ENCODE measurements around the gene HNF4A.

The HNF4A gene

GRCh38 chr20:44432618-44433577, 77.4 kb downstream of the HNF4A start:
- TF ChIP-seq NFIC (IDR thresholded peaks at IDR 0.05): no peak
- TF ChIP-seq FOXM1 (IDR thresholded peaks at IDR 0.05; ENCODE audit: borderline replicate concordance, low read depth): no peak
- TF ChIP-seq, protein P1, sequence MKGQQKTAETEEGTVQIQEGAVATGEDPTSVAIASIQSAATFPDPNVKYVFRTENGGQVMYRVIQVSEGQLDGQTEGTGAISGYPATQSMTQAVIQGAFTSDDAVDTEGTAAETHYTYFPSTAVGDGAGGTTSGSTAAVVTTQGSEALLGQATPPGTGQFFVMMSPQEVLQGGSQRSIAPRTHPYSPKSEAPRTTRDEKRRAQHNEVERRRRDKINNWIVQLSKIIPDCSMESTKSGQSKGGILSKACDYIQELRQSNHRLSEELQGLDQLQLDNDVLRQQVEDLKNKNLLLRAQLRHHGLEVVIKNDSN (IDR thresholded peaks at IDR 0.05): no peak
- no peak for TF ChIP-seq TAF1 (IDR thresholded peaks at IDR 0.05; ENCODE audit: low read depth)
- TF ChIP-seq, protein P2, sequence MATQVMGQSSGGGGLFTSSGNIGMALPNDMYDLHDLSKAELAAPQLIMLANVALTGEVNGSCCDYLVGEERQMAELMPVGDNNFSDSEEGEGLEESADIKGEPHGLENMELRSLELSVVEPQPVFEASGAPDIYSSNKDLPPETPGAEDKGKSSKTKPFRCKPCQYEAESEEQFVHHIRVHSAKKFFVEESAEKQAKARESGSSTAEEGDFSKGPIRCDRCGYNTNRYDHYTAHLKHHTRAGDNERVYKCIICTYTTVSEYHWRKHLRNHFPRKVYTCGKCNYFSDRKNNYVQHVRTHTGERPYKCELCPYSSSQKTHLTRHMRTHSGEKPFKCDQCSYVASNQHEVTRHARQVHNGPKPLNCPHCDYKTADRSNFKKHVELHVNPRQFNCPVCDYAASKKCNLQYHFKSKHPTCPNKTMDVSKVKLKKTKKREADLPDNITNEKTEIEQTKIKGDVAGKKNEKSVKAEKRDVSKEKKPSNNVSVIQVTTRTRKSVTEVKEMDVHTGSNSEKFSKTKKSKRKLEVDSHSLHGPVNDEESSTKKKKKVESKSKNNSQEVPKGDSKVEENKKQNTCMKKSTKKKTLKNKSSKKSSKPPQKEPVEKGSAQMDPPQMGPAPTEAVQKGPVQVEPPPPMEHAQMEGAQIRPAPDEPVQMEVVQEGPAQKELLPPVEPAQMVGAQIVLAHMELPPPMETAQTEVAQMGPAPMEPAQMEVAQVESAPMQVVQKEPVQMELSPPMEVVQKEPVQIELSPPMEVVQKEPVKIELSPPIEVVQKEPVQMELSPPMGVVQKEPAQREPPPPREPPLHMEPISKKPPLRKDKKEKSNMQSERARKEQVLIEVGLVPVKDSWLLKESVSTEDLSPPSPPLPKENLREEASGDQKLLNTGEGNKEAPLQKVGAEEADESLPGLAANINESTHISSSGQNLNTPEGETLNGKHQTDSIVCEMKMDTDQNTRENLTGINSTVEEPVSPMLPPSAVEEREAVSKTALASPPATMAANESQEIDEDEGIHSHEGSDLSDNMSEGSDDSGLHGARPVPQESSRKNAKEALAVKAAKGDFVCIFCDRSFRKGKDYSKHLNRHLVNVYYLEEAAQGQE (IDR thresholded peaks at IDR 0.05; ENCODE audit: low read depth): no peak
- no peak for TF ChIP-seq EP300 (IDR thresholded peaks at IDR 0.05; ENCODE audit: borderline replicate concordance)
- TF ChIP-seq ZBTB7A (IDR thresholded peaks at IDR 0.05; ENCODE audit: low read depth): no peak
- TF ChIP-seq TCF12 (IDR thresholded peaks at IDR 0.05; ENCODE audit: low read depth): no peak
- no peak for TF ChIP-seq MAX (IDR thresholded peaks at IDR 0.05)
- TF ChIP-seq RAD21 (IDR thresholded peaks at IDR 0.05; ENCODE audit: low read depth): no peak
- no peak for TF ChIP-seq CREB1 (IDR thresholded peaks at IDR 0.05; ENCODE audit: low read depth)
- no peak for TF ChIP-seq CEBPB (IDR thresholded peaks at IDR 0.05)

DNA sequence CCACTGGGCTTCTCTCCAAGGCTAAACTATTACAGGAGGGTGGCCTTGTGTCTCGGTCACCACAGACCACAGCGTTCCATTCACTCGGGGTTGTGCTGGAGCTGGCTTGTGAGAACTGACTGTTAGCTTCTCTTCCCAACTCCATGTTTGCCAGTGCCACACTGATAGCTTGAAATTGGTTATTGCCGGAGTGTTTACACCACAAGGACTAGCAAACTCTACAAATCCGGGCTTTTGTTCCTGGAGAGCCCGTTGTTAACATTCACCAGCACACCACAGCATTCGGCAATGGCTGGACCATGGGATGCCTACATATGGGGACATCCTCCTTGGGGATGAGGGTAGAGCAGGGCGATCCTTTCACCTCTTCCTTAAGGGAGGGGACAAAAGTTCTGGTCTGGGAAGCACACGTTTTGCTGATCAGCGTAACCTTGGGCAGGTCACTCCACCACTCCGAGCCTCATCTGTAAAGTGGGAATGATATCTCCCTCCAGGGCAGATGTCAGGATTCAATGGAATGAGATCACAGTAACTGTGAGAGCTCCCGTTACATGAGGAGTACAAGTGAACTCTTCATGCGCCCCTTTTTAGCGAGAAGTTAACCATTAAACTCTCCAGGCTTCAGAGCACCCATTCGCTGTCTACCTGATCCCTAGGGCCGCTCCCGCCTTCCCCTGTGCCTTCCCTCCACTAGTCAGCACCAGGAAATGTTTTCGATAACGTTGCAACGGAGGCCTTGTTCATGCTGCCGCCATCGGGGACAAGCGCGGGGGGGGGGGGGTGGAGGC, 78.4 kb downstream of the HNF4A start:
- TF ChIP-seq NFIC (IDR thresholded peaks at IDR 0.05): no peak
- TF ChIP-seq ZBTB7A (IDR thresholded peaks at IDR 0.05; ENCODE audit: low read depth): no peak
- TF ChIP-seq, protein P2 (IDR thresholded peaks at IDR 0.05; ENCODE audit: low read depth): no peak
- no peak for TF ChIP-seq FOXM1 (IDR thresholded peaks at IDR 0.05; ENCODE audit: borderline replicate concordance, low read depth)
- no peak for TF ChIP-seq TCF12 (IDR thresholded peaks at IDR 0.05; ENCODE audit: low read depth)
- TF ChIP-seq MAX (IDR thresholded peaks at IDR 0.05): no peak
- no peak for TF ChIP-seq EGR1 (IDR thresholded peaks at IDR 0.05)

DNA sequence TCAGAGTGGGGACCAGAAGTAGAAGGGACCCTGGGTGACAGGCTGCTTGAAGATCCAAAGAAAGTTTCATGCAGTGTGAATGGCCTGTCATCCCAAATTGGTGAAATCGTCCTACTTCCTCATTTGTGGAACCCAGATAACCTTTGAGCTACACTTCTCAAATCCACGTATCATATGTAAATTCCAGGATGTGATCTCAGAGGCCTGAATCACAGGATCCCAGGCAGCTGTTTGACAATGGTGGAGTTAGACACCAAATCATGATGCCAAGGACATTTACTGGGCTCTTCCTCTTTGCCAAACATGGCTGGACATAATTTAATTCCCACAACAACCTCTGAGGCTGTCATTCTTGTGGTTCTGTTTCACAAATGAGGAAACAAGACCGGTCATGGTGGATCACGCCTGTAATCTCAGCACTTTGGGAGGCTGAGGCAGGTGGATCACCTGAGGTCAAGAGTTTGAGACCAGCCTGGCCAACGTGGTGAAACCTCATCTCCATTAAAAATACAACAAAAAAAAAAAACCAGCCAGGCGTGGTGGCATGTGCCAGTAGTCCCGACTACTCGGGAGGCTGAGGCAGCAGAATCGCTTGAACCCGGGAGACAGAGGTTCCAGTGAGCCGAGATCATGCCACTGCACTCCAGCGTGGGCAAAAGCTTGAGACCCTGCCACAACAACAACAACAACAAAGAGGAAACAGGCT, 80.3 kb downstream of the HNF4A start:
- TF ChIP-seq CEBPB (IDR thresholded peaks at IDR 0.05): no peak
- TF ChIP-seq MAX (IDR thresholded peaks at IDR 0.05): no peak
- TF ChIP-seq CREB1 (IDR thresholded peaks at IDR 0.05; ENCODE audit: low read depth): no peak
- TF ChIP-seq, protein P2 (IDR thresholded peaks at IDR 0.05; ENCODE audit: low read depth): no peak
- TF ChIP-seq EGR1 (IDR thresholded peaks at IDR 0.05): no peak
- no peak for TF ChIP-seq TAF1 (IDR thresholded peaks at IDR 0.05; ENCODE audit: low read depth)
- TF ChIP-seq ZBTB7A (IDR thresholded peaks at IDR 0.05; ENCODE audit: low read depth): no peak
- TF ChIP-seq YY1 (IDR thresholded peaks at IDR 0.05; ENCODE audit: low read depth): no peak
- no peak for TF ChIP-seq RAD21 (IDR thresholded peaks at IDR 0.05; ENCODE audit: low read depth)
- TF ChIP-seq FOXM1 (IDR thresholded peaks at IDR 0.05; ENCODE audit: borderline replicate concordance, low read depth): no peak
- no peak for TF ChIP-seq NFIC (IDR thresholded peaks at IDR 0.05)
- TF ChIP-seq TCF12 (IDR thresholded peaks at IDR 0.05; ENCODE audit: low read depth): no peak
- TF ChIP-seq EP300 (IDR thresholded peaks at IDR 0.05; ENCODE audit: borderline replicate concordance): no peak
- TF ChIP-seq, protein P1 (IDR thresholded peaks at IDR 0.05): no peak
- no peak for TF ChIP-seq TEAD4 (IDR thresholded peaks at IDR 0.05)

Measured in Ishikawa (cell line).